K562 (cell line): ENCODE data around the gene PACSIN3.

Experiments used
- MYC ChIP-seq, 2 experiments: fragments of 250-450 bp in 1 of 2; sonication (Bioruptor Pico) in 1 of 2; IDR thresholded peaks; 2 replicates each; pipeline versions ENCODE4 v1.5.1 to v1.6.1; 2012 to 2021; ENCODE audit warnings: low read depth in 2 of 2, borderline replicate concordance in 1 of 2, improper control_type of control experiment in 1 of 2, low read length in 1 of 2, mild to moderate bottlenecking in 1 of 2, moderate library complexity in 1 of 2
- POLR2AphosphoS5 ChIP-seq: IDR thresholded peaks from 2 replicates; pipeline ENCODE4 v1.6.1; 2011; ENCODE audit warnings: mild to moderate bottlenecking, low read depth, low read length, moderate library complexity; ENCODE audit not compliant: control insufficient read depth, insufficient read depth
- REST ChIP-seq, 2 experiments: fragments of 450-650 bp; formaldehyde crosslinking in 1 of 2; IDR thresholded peaks; 2 replicates each; pipeline versions ENCODE4 v1.4.0 to v1.6.1; 2014 to 2020; ENCODE audit warnings: mild to moderate bottlenecking in 2 of 2, borderline replicate concordance in 1 of 2, low read depth in 1 of 2
- RFX5 ChIP-seq: IDR thresholded peaks from 2 replicates; pipeline ENCODE4 v1.6.1; 2011; ENCODE audit warnings: low read depth, mild to moderate bottlenecking, improper control_type of control experiment, low read length
- TCF3 ChIP-seq: sonication (generic); formaldehyde crosslinking; IDR thresholded peaks from 2 replicates; pipeline ENCODE4 v1.4.0; 2020; ENCODE audit warnings: mild to moderate bottlenecking, missing genetic modification reagents
- ZBTB2 ChIP-seq: fragments of 450-650 bp; IDR thresholded peaks from 2 replicates; pipeline ENCODE4 v1.6.1; 2016; ENCODE audit warnings: antibody characterized with exemption
- ZNF217 ChIP-seq: sonication (generic); formaldehyde crosslinking; IDR thresholded peaks from 2 replicates; pipeline ENCODE4 v1.8.0; 2022; ENCODE audit warnings: mild to moderate bottlenecking, missing genetic modification reagents

GRCh38 chr11:47155879-47156278, 30.4 kb downstream of the PACSIN3 start:
- TF ChIP-seq POLR2AphosphoS5 (no peak), ZBTB2 (no peak), TCF3 (CRISPR knock-in tag) (no peak), ZNF217 (CRISPR knock-in tag) (no peak), RFX5 (no peak), REST (IDR thresholded peaks at IDR 0.05; ENCODE audit: borderline replicate concordance) (no peak), REST (CRISPR knock-in tag; IDR thresholded peaks at IDR 0.05; ENCODE audit: low read depth) (no peak), MYC (IDR thresholded peaks at IDR 0.05; ENCODE audit: low read depth, low read length) (no peak), MYC (CRISPR knock-in tag; IDR thresholded peaks at IDR 0.05; ENCODE audit: borderline replicate concordance, low read depth) (no peak)
